C4-2B (cell line): ENCODE measurements around the gene PRDM5.

Experiments used
- ZFX ChIP-seq: fragments of 450-650 bp; IDR thresholded peaks from 2 replicates; pipeline ENCODE4 v1.6.1; 2017
- TF ChIP-seq, protein P1 (sequence below): fragments of 450-650 bp; conservative IDR thresholded peaks from 2 replicates; pipeline ENCODE4 v1.5.1; 2017; ENCODE audit warnings: mild to moderate bottlenecking

DNA sequence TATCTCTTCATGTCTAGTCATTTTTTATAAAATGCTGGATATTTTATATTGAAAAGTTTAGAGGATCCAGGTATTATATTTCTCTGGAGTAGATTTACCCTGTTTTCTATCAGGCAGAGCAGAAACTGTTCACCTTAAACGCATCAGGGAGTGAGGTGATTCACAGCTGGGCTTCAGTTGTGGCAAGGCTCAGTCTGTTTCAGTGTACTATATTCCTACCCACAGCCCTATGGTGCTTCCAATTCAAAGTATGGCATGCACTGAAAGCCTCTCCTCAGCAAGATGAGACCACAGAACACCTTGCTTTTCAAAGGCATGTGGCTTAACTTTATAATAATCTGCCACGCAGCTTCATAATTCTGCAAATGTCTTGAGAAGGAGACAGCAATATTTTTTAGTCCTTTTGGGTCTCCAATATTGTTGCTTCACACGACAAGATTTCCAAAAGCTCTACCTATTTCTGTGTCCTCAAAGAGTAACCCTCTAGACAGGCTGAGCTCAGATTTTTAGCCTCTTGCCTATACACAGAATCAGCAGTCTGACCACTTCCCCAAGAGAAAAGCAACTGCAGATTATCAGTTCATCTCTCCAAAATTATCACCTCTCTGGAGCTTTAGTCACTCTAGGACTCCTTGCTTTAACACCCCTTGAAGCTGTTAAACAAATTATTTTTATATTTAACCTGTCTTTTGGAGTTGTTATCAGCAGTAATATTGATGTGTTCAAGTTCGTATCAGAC lies 24.4 kb downstream of the PRDM5 start:
- TF ChIP-seq, protein P1, sequence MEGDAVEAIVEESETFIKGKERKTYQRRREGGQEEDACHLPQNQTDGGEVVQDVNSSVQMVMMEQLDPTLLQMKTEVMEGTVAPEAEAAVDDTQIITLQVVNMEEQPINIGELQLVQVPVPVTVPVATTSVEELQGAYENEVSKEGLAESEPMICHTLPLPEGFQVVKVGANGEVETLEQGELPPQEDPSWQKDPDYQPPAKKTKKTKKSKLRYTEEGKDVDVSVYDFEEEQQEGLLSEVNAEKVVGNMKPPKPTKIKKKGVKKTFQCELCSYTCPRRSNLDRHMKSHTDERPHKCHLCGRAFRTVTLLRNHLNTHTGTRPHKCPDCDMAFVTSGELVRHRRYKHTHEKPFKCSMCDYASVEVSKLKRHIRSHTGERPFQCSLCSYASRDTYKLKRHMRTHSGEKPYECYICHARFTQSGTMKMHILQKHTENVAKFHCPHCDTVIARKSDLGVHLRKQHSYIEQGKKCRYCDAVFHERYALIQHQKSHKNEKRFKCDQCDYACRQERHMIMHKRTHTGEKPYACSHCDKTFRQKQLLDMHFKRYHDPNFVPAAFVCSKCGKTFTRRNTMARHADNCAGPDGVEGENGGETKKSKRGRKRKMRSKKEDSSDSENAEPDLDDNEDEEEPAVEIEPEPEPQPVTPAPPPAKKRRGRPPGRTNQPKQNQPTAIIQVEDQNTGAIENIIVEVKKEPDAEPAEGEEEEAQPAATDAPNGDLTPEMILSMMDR, result no peak
- no peak for TF ChIP-seq ZFX
